Right lobe of liver (tissue), 6 donors: ENCODE measurements around the gene GOLIM4. TPM values are rescaled to one million over a fixed set of nuclear protein-coding genes. Genes with fewer than 3 reads are reported as not detected.
A peak's percentile ranks its signal among the peaks of the same experiment; 100 is the strongest.

ENCODE experiments used
- ATAC-seq, 4 donors: fragments of 200-7000 bp; cut with Tn5 transposase; one replicate each; pipeline ENCODE4 v1.9.1; 2020; ENCODE audit warnings: mild to moderate bottlenecking in 4 of 4, moderate library complexity in 4 of 4
- DNase-seq, 3 donors: peaks; one replicate each; pipeline ENCODE4 v3.0.0-alpha.2; 2020
- H3K27ac ChIP-seq, 3 donors: fragments of 200-600 bp; one replicate each; pipeline ENCODE4 v1.8.0; 2022
- H3K27me3 ChIP-seq, 2 donors: fragments of 200-600 bp; one replicate each; pipeline ENCODE4 v1.8.0; 2022
- H3K36me3 ChIP-seq, 4 donors: fragments of 200-600 bp; sonication (generic) in 1 of 4; one replicate each; pipeline versions ENCODE4 v1.5.1 to v1.8.0; 2017 to 2022; ENCODE audit warnings: control low read depth in 1 of 4
- H3K4me1 ChIP-seq, 4 donors: fragments of 200-600 bp; sonication (generic) in 1 of 4; one replicate each; pipeline versions ENCODE4 v1.5.1 to v1.8.0; 2017 to 2022; ENCODE audit warnings: control low read depth in 1 of 4
- H3K4me3 ChIP-seq, 3 donors: fragments of 200-600 bp; one replicate each; pipeline ENCODE4 v1.8.0; 2022
- H3K9me3 ChIP-seq, 4 donors: fragments of 200-600 bp; sonication (generic) in 1 of 4; one replicate each; pipeline versions ENCODE4 v1.5.1 to v1.8.0; 2017 to 2022; ENCODE audit warnings: control low read depth in 1 of 4
- CTCF ChIP-seq, 4 donors: fragments of 200-600 bp in 3 of 4; fragments of 450-650 bp in 1 of 4; IDR thresholded peaks; one replicate each; pipeline versions ENCODE4 v1.5.1 to v1.8.0; 2016 to 2022; ENCODE audit warnings: antibody characterized with exemption in 4 of 4, mild to moderate bottlenecking in 2 of 4
- POLR2A ChIP-seq: fragments of 450-650 bp; IDR thresholded peaks from one replicate; pipeline ENCODE4 v1.6.1; 2017; ENCODE audit warnings: antibody characterized with exemption, mild to moderate bottlenecking
- WGBS: methylation state at CpG from one replicate; pipeline ENCODE4 v1.1.6; 2018; ENCODE audit warnings: low coverage, low lambda C conversion rate; ENCODE audit not compliant: insufficient coverage; ENCODE audit errors: missing lambda C conversion rate; 5-methylcytosine and 5-hydroxymethylcytosine counted together
- intact Hi-C, 2 donors: fragments of 100-400 bp; cut with DNase I; formaldehyde crosslinking; loops; one replicate each; pipeline versions ENCODE4 v1.11.2 to v1.14.1; 2022
- total RNA-seq, 6 experiments: library from RNA; depleted of rRNA in 2 of 6; stranded (reverse); fragments of >200 nt in 2 of 6; fragmentation: NEBNext Ultra II Directional in 3 of 6; extraction: Animal tissue kit (Norgen Biotek cat#: 25700) in 3 of 6; gene quantifications; one replicate each; pipeline versions ENCODE4 v1.1.0 to v1.2.4, GENCODE V29; 2016 to 2023
- donor health status: DM: no; HTN: yes; CAD: no.
- donor health status: DM: no; HTN: no; CAD: no.
- donor health status: DM: no; HTN: no; CAD: no.
- donor health status: DM: no; HTN: yes; CAD: no.
- donor health status: DM: no; HTN: yes; CAD: no.

The GOLIM4 gene
- total RNA-seq, 6 experiments from 2014 or later: 33.3 to 44.9 (median 36.6) TPM

- Histone ChIP-seq H3K4me1 (peaks cover 0 to 6% (median 0%) of the 10 kb centered on the region in 4 donors), H3K27me3 (no peaks in the 10 kb centered on the region), H3K27ac (no peak overlapping the region), H3K9me3 (no peaks in the 10 kb centered on the region), H3K36me3 (no peaks in the 10 kb centered on the region), H3K4me3 (no peak overlapping the region)
- TF ChIP-seq CTCF (IDR thresholded peaks at IDR 0.05) (no peak), POLR2A (no peak)
- intact Hi-C loops: no loop called here
- no peak for ATAC-seq
- DNase-seq: no peak
- 69% methylated on average over 3 of the region's 3 CpGs for WGBS
Observed at GRCh38 chr3:168100777-168101492, 5.2 kb upstream of the GOLIM4 start.

- Histone ChIP-seq H3K4me1 (peaks cover 0 to 24% (median 8%) of the 10 kb centered on the region in 4 donors), H3K9me3 (no peaks in the 10 kb centered on the region), H3K27me3 (no peaks in the 10 kb centered on the region), H3K4me3 (no peak overlapping the region), H3K27ac (no peak overlapping the region), H3K36me3 (no peaks in the 10 kb centered on the region)
- ATAC-seq: no peak
- TF ChIP-seq CTCF (IDR thresholded peaks at IDR 0.05): no peak
- TF ChIP-seq POLR2A: no peak
- intact Hi-C loops: no loop called here
- no peak for DNase-seq
Observed at GRCh38 chr3:168097381-168097780, 1.7 kb upstream of the GOLIM4 start.

- peak; percentile 68 to 77 (median 71) for DNase-seq
- no peaks in the 10 kb centered on the region for H3K36me3 ChIP-seq
- H3K27me3 ChIP-seq: no peaks in the 10 kb centered on the region
- peak overlapping the region; percentile 91 to 94 (median 92) for H3K27ac ChIP-seq
- peak overlapping the region; percentile 63 to 80 (median 69) for H3K4me3 ChIP-seq
- TF ChIP-seq POLR2A (peak; percentile 12), CTCF (IDR thresholded peaks at IDR 0.05) (no peak)
- 0% methylated on average over 11 of the region's 17 CpGs for WGBS
- intact Hi-C loops: no loop called here
- no peaks in the 10 kb centered on the region for H3K9me3 ChIP-seq
- H3K4me1 ChIP-seq: peaks cover 0 to 25% (median 12%) of the 10 kb centered on the region in 4 donors
- peak; percentile 40 to 62 (median 50) for ATAC-seq
Observed at GRCh38 chr3:168096210-168096652, 507 bp upstream of the GOLIM4 start.

DNA sequence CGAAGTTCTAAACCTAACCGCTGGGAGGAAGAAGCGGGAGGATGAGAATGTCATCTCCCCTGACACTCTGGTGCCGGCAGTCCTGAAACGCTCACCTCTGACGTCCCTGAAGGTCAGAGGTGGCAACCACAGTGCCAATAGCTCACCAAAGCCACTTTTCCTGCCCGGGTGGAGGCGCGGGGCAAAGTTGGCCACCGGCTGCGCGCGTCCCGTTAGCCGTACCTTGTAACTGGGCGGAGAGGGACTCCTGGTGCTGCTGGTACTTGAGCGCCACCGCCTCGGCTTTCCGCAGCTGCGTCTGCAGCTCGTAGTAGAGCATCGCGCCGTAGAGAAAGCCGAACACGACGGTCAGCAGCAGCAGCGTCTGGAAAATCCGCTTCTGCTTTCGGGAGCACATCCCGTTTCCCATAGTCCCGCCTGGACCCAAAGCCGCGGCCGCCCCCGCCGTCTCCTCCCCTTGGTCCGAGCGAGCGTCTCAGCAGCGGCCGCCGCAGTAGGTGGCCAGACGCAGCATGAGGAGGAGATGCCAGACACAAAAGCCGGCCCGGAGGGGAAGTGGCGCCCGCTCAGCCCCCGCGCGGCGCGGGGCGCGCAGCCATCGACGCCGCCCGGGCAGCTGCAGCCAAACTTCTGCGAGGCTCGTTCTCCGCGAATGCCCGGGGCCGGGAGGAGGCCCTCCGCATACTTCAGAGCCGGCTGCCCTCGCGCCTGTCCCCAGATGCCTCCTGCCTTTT is 680 bp downstream of the GOLIM4 start:
- peak; percentile 34 to 57 (median 46) for ATAC-seq
- DNase-seq: peak; percentile 74 to 91 (median 89)

More for the DNA sequence above, 680 bp downstream of the GOLIM4 start:
- intact Hi-C loops: no loop called here
- peak overlapping the region; percentile 63 to 80 (median 69) for H3K4me3 ChIP-seq
- WGBS: 0% methylated on average over 4 of the region's 70 CpGs
- no peaks in the 10 kb centered on the region for H3K36me3 ChIP-seq
- TF ChIP-seq CTCF (IDR thresholded peaks at IDR 0.05) (peak in 2 of 4 donors; percentile 29 to 39), POLR2A (peak; percentile 49)
- H3K9me3 ChIP-seq: no peaks in the 10 kb centered on the region
- no peaks in the 10 kb centered on the region for H3K27me3 ChIP-seq
- H3K27ac ChIP-seq: peak overlapping the region; percentile 91 to 94 (median 92)
- H3K4me1 ChIP-seq: peaks cover 0 to 36% (median 17%) of the 10 kb centered on the region in 4 donors
